Nasal cavity respiratory epithelium epithelial cell of viscerocranial mucosa (primary cell): Measurements from ENCODE around the gene ALK. TPM values are rescaled to one million over a fixed set of nuclear protein-coding genes. Genes with fewer than 3 reads are reported as not detected.

Source experiments
- total RNA-seq: library from RNA; depleted of rRNA; stranded (reverse); fragments of >200 nt; gene quantifications from 2 replicates; pipeline ENCODE4 v1.2.3, GENCODE V29; 2014

ALK gene
- 0.14 TPM in 1 of 2 replicates, not detected in the other for total RNA-seq

DNA sequence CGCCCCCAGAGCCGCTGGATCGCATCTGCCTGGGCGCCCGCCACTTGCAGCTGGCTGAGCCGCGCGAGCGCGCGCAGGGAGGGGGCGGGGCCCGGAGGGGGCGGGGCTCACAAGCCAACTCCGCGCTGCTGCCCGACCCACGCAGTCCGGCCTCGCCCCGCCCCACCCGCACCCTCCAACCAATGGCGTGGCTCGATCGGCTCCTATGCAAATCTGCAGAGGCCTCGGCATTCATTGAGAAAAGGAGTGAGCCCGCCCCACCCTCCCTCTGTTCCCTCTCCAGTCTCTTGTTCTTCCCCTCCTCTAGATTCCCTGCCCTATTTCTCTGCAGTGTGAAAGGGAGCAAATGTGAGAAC is at the start of gene ALK:
Gene ALK (minus strand): TSS at position 27 of the 356 bp plus-strand sequence. CDS start 927 bp downstream, outside the sequence.

Other genes with a start within 250 kb of the ALK start
- gene YPEL5, start 225.4 kb upstream of the ALK start, total RNA-seq = 96.0 and 116 TPM in 2 replicates